Lower leg skin (tissue), 3 donors: ENCODE data around the gene CD79A.

Experiments used
- CTCF ChIP-seq, 3 donors: fragments of 450-650 bp; IDR thresholded peaks; one replicate each; pipeline ENCODE4 v1.5.1; 2016; ENCODE audit warnings: antibody characterized with exemption in 3 of 3, mild to moderate bottlenecking in 3 of 3, moderate library complexity in 2 of 3
- POLR2A ChIP-seq, 2 donors: fragments of 450-650 bp; IDR thresholded peaks; one replicate each; pipeline ENCODE4 v1.6.1; 2016 to 2017; ENCODE audit warnings: antibody characterized with exemption in 2 of 2, mild to moderate bottlenecking in 1 of 2, moderate library complexity in 1 of 2

DNA sequence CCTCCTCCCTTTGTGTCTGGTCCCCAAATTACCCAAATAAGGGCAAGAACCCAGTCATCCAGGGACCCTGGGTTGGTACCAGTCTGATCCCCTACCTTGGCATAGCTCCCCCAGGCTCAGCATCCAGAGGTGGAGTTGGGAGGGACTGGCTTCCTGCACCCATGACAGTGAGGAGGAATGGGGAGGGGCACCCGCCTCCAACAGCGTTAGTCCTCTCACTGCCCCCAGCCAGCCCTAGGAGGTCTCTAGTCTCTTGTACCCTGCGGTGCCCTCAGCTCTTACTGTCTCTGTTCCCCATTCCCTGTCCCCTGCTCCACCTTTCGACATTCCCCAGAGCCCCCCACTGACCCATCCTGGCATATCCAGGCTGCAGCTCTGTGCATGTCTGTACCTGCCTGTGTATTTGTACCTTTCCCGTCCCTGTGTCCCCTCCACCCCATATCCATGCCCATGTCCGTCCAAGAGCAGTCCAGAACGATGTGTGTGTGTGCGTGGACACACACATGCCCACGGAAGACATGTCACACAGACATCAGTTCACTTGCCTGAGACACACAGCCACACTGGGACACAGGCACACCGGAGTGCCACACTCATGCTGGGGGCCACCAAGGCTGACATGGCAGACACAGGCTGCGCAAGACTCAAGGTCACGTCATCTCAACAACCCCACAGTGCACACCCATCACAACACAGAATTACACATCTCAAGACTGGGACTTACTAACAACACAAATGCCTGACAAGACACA is 33.3 kb downstream of the CD79A start:
- TF ChIP-seq POLR2A (IDR thresholded peaks at IDR 0.05) (no peak), CTCF (IDR thresholded peaks at IDR 0.05) (no peak)
